ENCODE results near the gene GPR4.
A peak's percentile ranks its signal among the peaks of the same experiment; 100 is the strongest.

GPR4 gene

DNA sequence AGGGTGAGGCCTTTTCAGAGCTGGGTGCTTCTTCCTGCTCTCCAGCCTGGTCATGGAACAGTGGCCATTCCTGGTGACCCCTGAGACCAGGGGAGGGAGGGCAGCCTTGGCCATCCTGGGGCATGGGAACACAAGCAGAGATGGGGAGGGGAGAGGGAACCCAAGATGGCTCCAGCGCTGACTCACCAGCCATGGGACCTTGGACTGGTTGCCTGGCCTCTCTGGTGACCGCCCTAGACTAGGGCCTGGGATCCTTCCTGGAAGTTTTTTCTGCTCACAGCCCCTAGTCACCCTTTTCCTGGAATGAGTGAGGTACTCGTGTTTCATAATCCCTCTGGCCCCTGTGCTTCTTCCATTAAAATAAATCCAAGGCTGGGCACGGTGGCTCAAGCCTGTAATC is 14.1 kb downstream of the GPR4 start:
- no peak for DNase-seq

- DNase-seq = no peak
Measured at GRCh38 chr19:45585158-45585577, 16.8 kb downstream of the GPR4 start.

- DNase-seq = peak; percentile 98
Measured at GRCh38 chr19:45584332-45585157, 17.5 kb downstream of the GPR4 start, which contains the start of gene OPA3. TSS of gene OPA3 (minus strand) at chr19:45584802. CDS start at chr19:45584764, 38 bp downstream.

DNA sequence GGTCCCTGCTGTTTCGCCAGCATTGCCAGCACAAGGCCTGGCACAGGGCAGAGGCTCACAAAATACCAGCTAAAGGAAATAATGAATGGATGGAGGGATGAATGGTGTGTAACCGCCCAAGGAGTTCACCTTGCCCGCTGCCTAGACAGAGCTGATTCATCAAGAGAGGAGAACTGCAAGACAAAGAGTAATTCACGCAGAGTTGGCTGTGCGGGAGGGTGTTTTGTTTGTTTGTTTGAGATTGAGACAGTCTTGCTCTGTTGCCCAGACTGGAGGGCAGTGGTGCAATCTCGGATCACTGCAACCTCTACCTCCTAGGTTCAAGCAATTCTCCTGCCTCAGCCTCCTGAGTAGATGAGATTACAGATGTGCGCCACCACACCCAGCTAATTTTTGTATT is 20.4 kb downstream of the GPR4 start:
- no peak for DNase-seq

- no peak for DNase-seq
Measured at GRCh38 chr19:45578861-45579260, 23.2 kb downstream of the GPR4 start.

DNA sequence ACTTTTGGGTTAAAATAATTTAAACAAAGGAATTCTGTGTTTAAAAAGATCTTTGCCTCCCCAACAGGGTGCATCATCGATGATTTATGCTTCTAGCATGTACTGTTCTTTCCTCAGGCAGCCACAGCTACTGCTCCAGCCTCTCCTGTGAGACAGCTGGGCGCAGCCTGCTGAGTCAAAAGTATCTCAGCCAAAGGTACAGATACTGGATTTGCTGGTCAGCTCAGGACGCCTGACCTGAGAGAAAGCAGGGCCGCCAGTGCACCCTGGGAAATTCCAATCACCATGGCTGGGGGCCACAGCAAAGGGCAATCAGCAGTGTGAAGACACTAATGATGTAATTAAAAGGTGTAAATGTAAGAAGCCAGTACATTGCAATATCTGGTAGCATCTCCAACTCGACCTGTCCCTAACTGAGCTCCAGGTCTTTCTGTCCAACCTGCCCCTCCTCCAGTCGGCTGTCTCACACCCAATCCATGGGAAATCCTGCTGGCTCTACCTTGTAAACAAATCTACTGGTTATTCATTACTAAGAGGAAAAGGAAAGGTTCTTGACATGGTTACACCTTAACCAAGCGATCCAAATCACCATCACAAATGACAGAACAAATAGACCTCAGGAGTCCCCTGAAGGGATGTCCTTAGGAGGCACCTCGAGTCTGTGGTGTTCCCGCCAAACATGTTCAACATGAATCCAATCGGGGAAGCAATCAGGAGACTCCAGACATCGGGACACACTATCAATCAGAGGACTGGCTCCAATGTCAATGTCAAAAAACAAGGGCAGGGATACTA is 24.7 kb downstream of the GPR4 start:
- DNase-seq = no peak

DNA sequence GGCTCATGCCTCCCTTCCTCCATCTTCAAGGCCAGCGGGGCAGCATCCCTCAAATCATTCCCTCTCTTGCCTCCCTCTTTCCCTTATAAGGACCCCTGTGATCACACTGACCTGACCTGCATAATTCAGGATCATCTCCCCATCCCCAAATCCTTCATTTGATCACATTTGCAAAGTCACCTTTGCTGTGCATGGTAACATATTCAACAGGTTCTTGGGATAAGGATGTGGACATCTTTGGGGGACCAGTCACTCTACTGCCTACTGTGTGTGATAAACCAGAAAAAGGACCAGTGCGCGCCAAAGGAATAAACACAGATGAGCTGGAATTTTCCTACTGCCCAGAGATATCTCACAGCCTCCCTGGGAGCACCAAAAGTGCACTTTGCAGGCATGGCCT is 25.3 kb downstream of the GPR4 start:
- DNase-seq = no peak

DNA sequence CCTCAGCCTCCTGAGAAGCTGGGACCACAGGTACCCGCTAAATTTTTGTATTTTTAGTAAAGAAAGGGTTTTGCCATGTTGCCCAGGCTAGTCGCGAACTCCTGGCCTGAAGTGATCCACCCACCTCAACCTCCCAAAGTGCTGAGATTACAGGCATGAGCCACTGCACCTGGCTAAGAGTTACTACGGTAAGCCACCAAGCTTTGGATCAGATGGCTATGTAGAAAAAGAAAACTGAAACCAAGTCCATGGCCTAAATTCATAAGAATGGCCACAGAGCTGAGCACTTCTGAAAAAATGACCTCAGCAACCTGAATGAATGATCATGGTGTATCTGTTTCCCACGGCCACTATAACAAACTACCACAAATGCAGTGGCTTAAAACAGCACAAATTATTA is 26.8 kb downstream of the GPR4 start:
- DNase-seq = no peak

DNA sequence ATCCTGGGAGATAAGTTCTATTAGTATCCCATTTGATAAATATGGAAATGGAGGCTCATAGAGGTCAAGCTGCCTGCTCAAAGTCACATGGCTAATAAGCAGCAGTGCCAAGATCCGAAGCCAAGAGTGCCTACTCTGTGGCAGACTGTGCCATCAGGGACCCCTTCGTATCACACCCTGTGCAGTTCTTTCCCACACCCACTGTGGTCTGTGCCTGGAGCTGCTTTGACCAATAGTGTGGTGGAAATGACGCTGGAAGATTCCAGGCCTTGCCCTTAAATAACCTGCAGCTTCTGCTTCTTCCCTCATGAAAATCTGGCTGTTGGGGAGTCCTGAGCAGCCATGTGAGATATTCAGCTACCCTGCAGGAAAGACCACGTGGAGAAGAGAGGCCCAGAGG is 27.5 kb downstream of the GPR4 start:
- no peak for DNase-seq

GRCh38 chr19:45571457-45572220 is 30.4 kb downstream of the GPR4 start:
- no peak for DNase-seq

- peak; percentile 37 for DNase-seq
Measured at GRCh38 chr19:45569619-45570421, 32.2 kb downstream of the GPR4 start.

GRCh38 chr19:45568732-45569131 is 33.3 kb downstream of the GPR4 start:
- DNase-seq = no peak

- DNase-seq = no peak
Measured at GRCh38 chr19:45567609-45568008, 34.4 kb downstream of the GPR4 start.

- no peak for DNase-seq
Measured at GRCh38 chr19:45564131-45564780, 37.8 kb downstream of the GPR4 start.

GRCh38 chr19:45560686-45561085 is 41.3 kb downstream of the GPR4 start:
- DNase-seq = no peak

GRCh38 chr19:45560038-45560437 is 42.0 kb downstream of the GPR4 start:
- DNase-seq = no peak

DNA sequence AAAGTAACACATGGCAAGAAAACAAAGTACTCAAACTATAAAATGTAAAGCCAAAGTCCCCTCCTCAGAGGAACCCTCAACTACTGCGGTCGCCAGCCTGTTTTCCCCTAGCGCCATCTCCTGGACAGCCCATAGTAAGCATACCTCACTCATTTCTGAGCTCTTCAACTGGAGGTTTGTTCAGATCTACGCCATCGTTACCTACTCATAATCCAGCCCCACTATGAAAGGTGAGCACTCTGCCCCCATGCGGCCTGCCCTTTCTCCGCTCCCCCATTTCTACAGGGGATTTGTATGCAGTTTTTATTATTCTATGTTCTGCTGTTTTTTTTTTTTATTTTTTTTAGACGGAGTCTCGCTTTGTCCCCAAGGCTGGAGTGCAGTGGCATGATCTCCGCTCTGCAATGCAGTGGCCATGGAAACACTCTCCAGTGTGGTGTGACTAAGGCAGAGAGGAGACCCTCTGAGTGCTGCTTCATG is 43.6 kb downstream of the GPR4 start:
- DNase-seq = peak; percentile 57

DNA sequence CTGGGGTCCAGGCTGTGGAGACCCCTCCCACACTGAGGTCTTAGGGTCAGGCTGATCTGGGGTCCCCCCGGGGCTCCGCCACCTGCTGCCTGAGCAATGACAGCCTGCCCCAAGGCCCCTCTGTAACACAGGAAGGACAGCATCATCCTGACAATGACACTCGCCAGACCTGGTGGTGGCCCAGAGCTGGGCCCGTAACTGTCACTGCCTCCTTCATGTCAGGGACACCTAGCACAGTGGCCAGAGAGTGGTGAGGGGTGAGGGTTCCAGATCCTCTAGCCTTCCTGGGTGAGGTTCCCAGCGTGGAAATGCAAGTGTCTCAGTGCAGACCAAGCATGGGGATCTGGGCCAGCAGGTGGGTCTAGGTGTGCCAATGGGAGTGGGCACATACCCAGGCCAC is 45.2 kb downstream of the GPR4 start:
- DNase-seq = no peak

GRCh38 chr19:45554481-45554880 is 47.5 kb downstream of the GPR4 start:
- no peak for DNase-seq

- DNase-seq = no peak
Measured at GRCh38 chr19:45553464-45553863, 48.5 kb downstream of the GPR4 start.

DNA sequence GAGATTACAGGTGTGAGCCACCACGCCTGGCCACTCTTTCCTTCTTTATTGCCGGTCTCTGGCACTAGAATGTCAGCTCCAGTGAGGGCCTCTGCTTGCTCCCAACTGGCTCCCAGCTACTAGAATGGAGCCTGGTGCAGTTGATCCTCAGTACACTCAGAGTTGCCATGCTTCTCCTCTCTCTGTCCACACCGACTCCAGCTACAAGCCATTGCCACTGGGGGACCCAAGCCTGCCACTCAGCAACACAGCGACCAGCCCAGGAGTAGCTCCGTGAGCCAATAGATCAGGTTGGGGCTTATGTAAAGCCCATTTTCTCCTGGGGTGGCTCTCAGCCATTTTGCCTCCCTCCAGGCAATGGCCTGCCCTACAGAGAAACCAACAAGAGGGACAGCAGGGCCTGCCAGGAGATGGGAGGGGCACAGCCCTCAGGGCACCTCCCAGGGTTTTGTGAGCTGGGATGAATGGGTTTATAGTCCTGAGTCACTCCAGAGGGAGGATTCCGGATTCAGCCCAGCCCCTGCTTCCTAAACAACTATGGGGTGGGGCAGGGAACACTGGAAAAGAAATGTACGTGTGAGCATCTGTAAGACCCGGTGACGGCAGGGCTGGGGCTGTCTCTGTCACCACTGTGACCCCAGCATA is 53.9 kb downstream of the GPR4 start:
- DNase-seq = no peak

Data from effector CD4-positive, alpha-beta T cell (primary cell).